ENCODE results near the gene CLCN4.

DNA sequence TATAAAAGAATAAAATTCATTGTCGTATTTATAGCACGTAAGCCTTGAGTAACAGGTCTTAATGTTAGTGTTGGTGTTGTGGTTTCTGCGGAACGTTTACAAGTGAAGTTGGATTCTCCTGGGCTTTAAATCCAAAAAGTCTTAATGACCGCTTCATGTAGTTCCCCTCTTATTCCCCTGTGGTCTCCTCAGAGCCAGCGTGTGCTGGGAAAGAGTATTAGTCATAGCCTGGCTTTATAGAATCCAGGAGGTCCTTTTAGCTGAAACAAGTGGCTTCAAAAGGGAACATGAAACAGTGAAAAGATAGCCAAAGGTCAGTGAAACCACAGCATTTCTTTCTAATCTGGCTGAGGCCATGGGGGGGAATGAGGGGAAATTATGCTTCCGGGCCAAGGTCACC is 79.1 kb downstream of the CLCN4 start:
- TF ChIP-seq, protein P1, sequence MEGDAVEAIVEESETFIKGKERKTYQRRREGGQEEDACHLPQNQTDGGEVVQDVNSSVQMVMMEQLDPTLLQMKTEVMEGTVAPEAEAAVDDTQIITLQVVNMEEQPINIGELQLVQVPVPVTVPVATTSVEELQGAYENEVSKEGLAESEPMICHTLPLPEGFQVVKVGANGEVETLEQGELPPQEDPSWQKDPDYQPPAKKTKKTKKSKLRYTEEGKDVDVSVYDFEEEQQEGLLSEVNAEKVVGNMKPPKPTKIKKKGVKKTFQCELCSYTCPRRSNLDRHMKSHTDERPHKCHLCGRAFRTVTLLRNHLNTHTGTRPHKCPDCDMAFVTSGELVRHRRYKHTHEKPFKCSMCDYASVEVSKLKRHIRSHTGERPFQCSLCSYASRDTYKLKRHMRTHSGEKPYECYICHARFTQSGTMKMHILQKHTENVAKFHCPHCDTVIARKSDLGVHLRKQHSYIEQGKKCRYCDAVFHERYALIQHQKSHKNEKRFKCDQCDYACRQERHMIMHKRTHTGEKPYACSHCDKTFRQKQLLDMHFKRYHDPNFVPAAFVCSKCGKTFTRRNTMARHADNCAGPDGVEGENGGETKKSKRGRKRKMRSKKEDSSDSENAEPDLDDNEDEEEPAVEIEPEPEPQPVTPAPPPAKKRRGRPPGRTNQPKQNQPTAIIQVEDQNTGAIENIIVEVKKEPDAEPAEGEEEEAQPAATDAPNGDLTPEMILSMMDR (IDR thresholded peaks at IDR 0.05; ENCODE audit: low read length): no peak
- no peak for TF ChIP-seq EZH2 (IDR thresholded peaks at IDR 0.05; ENCODE audit: borderline replicate concordance, low read length)

Data from OCI-LY1 (cell line).